Choroid plexus epithelial cell (primary cell): Measurements from ENCODE around the gene SATB2.
A peak's percentile ranks its signal among the peaks of the same experiment; 100 is the strongest.

ENCODE experiments used
- DNase-seq: peaks from one replicate; pipeline ENCODE4 v3.0.0-alpha.2; 2010; ENCODE audit warnings: low read depth
- H3K4me3 ChIP-seq: 2 replicates; pipeline ENCODE4 v1.5.1; 2011; ENCODE audit warnings: low read depth, mild to moderate bottlenecking, control low read depth, low read length, moderate library complexity
- CTCF ChIP-seq: conservative IDR thresholded peaks from 2 replicates; pipeline ENCODE4 v1.5.1; 2011; ENCODE audit warnings: low read depth, mild to moderate bottlenecking, control low read depth, inconsistent platforms, low read length, moderate library complexity

Gene SATB2

GRCh38 chr2:199381531-199381930 lies 76.2 kb downstream of the SATB2 start:
- TF ChIP-seq CTCF, result no peak
- H3K4me3 ChIP-seq, result no peak overlapping the region
- no peak for DNase-seq

GRCh38 chr2:199378948-199379650 lies 78.6 kb downstream of the SATB2 start:
- DNase-seq, result peak; percentile 42
- no peak for TF ChIP-seq CTCF
- H3K4me3 ChIP-seq, result no peak overlapping the region

GRCh38 chr2:199370150-199370780 lies 87.5 kb downstream of the SATB2 start:
- TF ChIP-seq CTCF, result no peak
- no peak overlapping the region for H3K4me3 ChIP-seq
- no peak for DNase-seq

GRCh38 chr2:199366406-199366805 lies 91.3 kb downstream of the SATB2 start:
- no peak overlapping the region for H3K4me3 ChIP-seq
- no peak for TF ChIP-seq CTCF
- DNase-seq, result peak; percentile 3

GRCh38 chr2:199364153-199364552 lies 93.6 kb downstream of the SATB2 start:
- no peak overlapping the region for H3K4me3 ChIP-seq
- TF ChIP-seq CTCF, result no peak
- no peak for DNase-seq

- DNase-seq, result no peak
- no peak overlapping the region for H3K4me3 ChIP-seq
- TF ChIP-seq CTCF, result no peak
Observed at GRCh38 chr2:199356412-199356811, 101.3 kb downstream of the SATB2 start.

GRCh38 chr2:199348871-199349270 lies 108.9 kb downstream of the SATB2 start:
- TF ChIP-seq CTCF, result no peak
- no peak overlapping the region for H3K4me3 ChIP-seq
- DNase-seq, result no peak
